Measurements from ENCODE around the gene SGCD. TPM values are rescaled to one million over a fixed set of nuclear protein-coding genes. Genes with fewer than 3 reads are reported as not detected.

Gene SGCD
- total RNA-seq, 4 donors from 2014 or later = 12.4 to 17.8 (median 13.4) TPM

DNA sequence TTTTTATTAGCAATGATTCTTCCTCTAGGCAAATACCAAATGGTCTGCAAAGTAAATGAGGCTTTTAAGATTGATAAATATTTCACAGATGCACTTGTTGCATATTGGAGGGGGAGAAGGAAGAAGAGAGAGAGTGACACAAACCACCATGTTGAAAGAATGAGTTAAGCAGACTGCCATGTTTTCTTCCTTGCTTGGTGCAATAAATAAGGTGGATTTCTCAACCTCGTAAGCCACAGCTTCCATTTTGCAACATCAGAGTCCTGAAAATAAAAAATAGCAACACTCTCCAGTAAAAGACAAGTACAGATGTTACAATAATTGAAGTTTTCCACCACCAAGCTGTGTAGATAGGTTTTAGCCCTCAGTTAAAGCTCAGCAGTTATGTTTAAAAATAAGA is 202.9 kb downstream of the SGCD start:
- no peak for DNase-seq (ENCODE audit: low spot score in 2 of 2)
- no peak overlapping the region for H3K27ac ChIP-seq
- TF ChIP-seq POLR2A (IDR thresholded peaks at IDR 0.05) (no peak), EP300 (IDR thresholded peaks at IDR 0.05) (no peak)
- TF ChIP-seq, protein P1, sequence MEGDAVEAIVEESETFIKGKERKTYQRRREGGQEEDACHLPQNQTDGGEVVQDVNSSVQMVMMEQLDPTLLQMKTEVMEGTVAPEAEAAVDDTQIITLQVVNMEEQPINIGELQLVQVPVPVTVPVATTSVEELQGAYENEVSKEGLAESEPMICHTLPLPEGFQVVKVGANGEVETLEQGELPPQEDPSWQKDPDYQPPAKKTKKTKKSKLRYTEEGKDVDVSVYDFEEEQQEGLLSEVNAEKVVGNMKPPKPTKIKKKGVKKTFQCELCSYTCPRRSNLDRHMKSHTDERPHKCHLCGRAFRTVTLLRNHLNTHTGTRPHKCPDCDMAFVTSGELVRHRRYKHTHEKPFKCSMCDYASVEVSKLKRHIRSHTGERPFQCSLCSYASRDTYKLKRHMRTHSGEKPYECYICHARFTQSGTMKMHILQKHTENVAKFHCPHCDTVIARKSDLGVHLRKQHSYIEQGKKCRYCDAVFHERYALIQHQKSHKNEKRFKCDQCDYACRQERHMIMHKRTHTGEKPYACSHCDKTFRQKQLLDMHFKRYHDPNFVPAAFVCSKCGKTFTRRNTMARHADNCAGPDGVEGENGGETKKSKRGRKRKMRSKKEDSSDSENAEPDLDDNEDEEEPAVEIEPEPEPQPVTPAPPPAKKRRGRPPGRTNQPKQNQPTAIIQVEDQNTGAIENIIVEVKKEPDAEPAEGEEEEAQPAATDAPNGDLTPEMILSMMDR (IDR thresholded peaks at IDR 0.05) = no peak
- no peak overlapping the region for H3K4me3 ChIP-seq
- 81 to 91% methylated on average over 1 of the region's 1 CpG for WGBS, 2 donors
- H3K4me1 ChIP-seq = no peaks in the 10 kb centered on the region
- H3K36me3 ChIP-seq = no peaks in the 10 kb centered on the region
- no peaks in the 10 kb centered on the region for H3K9me3 ChIP-seq
- no peaks in the 10 kb centered on the region for H3K27me3 ChIP-seq

DNA sequence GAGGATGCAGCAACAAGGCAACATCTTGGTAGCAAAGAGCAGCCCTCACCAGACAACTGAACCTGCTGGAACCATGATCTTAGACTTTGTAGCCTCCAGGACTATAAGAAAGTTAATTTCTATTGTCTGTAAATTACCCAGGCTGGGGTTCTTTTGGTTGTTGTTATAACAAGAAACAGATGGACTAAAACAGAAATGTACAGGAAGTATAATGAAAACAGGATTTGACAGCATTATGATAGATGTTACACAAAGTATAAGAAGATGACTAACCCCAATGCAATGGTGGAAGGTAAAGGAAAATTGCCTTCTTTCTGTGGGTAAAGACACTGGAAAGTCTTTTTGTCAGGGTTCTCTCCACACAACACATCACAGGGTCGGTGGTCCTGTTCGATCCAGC is 204.2 kb downstream of the SGCD start:
- TF ChIP-seq POLR2A (IDR thresholded peaks at IDR 0.05) (no peak), EP300 (IDR thresholded peaks at IDR 0.05) (no peak)
- TF ChIP-seq, protein P1 (IDR thresholded peaks at IDR 0.05) = no peak
- Histone ChIP-seq H3K4me1 (no peaks in the 10 kb centered on the region), H3K4me3 (no peak overlapping the region), H3K27me3 (no peaks in the 10 kb centered on the region), H3K9me3 (no peaks in the 10 kb centered on the region), H3K27ac (no peak overlapping the region), H3K36me3 (no peaks in the 10 kb centered on the region)
- DNase-seq (ENCODE audit: low spot score in 2 of 2) = no peak
- 98% methylated on average over 2 of the region's 2 CpGs for WGBS, 2 donors

DNA sequence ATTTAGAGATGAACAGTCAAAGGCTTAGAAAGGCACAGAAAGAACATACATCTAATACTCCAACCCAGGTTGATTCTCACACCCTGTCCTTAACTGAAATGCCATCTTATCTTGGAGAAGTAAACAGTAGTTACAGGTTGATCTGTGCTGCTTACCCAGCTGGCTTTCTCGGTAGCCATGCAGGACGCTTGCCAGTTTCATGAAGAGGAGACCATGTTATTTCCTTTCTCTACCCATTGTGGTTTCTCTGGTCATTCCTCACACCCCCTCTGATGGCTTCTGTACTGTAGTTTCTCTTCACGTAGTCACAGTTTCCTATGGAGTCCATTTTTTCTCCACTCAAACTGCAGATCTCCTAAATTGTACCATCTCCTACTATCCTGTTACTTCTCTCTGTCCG is 206.0 kb downstream of the SGCD start:
- H3K9me3 ChIP-seq = no peaks in the 10 kb centered on the region
- no peak for DNase-seq (ENCODE audit: low spot score in 2 of 2)
- H3K36me3 ChIP-seq = no peaks in the 10 kb centered on the region
- H3K4me1 ChIP-seq = no peaks in the 10 kb centered on the region
- no peak overlapping the region for H3K27ac ChIP-seq
- TF ChIP-seq, protein P1 (IDR thresholded peaks at IDR 0.05) = no peak
- no peak for TF ChIP-seq POLR2A (IDR thresholded peaks at IDR 0.05)
- H3K4me3 ChIP-seq = no peak overlapping the region
- H3K27me3 ChIP-seq = no peaks in the 10 kb centered on the region
- 91 to 92% methylated on average over 4 of the region's 4 CpGs for WGBS, 2 donors

DNA sequence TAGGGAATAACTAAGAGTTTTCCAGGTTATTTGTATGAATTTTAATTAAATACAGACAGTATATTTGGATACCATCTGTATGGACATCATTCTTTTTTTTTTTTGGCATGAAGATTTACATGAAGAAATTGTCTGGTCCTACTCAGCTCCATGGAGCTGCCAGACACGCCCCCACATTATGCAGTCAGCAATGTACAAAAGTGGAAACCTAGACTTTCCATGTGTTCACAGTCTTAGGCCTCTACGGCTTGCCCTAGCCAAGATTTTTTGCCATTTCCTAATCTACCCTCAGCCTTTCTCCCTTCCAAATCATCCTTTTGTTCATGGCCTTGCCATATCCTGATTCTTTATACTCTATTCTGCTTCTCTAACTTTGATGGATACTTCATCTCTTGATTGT is 207.1 kb downstream of the SGCD start:
- 73 to 80% methylated on average over 2 of the region's 2 CpGs for WGBS, 2 donors
- no peak for TF ChIP-seq EP300 (IDR thresholded peaks at IDR 0.05)
- Histone ChIP-seq H3K36me3 (no peaks in the 10 kb centered on the region), H3K4me3 (no peak overlapping the region), H3K27me3 (no peaks in the 10 kb centered on the region), H3K4me1 (no peaks in the 10 kb centered on the region), H3K9me3 (no peaks in the 10 kb centered on the region), H3K27ac (no peak overlapping the region)
- DNase-seq (ENCODE audit: low spot score in 2 of 2) = no peak

DNA sequence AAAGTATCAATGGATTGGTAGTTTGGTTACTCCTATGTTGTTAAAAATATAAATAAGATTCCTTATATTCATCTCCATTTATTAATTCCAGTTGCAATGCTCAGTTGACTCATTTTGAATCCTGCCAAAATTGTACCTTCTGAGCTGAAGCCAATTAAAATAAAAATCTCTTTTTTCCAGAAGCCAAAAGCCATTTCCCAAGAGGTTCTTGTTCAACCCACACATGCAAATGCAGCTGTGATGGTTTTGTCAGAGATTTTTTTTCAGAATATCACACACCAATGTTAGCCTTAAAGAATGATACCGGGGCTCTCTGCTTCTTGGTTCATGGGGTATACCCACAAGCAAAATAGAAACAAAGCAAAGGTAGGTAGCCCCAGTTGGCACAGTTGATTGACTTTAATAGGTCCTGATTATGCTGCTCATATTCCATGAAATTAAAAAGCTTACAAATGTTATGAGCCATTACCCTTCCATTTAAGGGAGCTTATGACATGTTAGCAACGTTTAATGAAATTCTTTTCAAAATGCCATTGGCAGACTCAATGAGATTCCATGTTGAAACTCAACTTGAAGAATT is 208.0 kb downstream of the SGCD start:
- TF ChIP-seq EP300 (IDR thresholded peaks at IDR 0.05) (no peak), POLR2A (IDR thresholded peaks at IDR 0.05) (no peak)
- TF ChIP-seq, protein P1 (IDR thresholded peaks at IDR 0.05) = no peak
- H3K4me1 ChIP-seq = no peaks in the 10 kb centered on the region
- H3K27ac ChIP-seq = no peak overlapping the region
- no peak for DNase-seq (ENCODE audit: low spot score in 2 of 2)
- no peaks in the 10 kb centered on the region for H3K9me3 ChIP-seq
- no peaks in the 10 kb centered on the region for H3K36me3 ChIP-seq
- no peaks in the 10 kb centered on the region for H3K27me3 ChIP-seq
- no peak overlapping the region for H3K4me3 ChIP-seq
- WGBS, 2 donors = 53 to 58% methylated on average over 2 of the region's 2 CpGs

DNA sequence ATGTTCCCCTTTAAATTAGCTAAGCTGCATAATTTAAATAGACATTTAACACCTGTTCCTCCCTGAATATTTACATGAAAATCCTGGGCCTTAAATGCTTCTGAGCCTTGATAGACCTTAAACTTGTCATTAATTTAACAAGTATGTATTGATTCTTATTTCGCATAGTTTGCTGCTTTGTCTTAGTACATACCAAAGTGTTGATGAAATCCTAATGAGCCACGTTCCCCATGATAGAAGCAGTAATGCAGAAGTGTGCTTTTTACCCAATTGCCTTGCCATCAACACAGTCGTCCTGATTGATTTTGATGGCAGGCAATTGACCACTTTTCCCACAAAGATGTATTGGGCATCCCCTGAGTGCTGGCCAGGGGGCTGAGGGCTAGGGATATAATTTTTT is 213.5 kb downstream of the SGCD start:
- Histone ChIP-seq H3K9me3 (no peaks in the 10 kb centered on the region), H3K4me1 (no peaks in the 10 kb centered on the region), H3K36me3 (no peaks in the 10 kb centered on the region), H3K4me3 (no peak overlapping the region), H3K27ac (no peak overlapping the region), H3K27me3 (no peaks in the 10 kb centered on the region)
- TF ChIP-seq POLR2A (IDR thresholded peaks at IDR 0.05) (no peak), EP300 (IDR thresholded peaks at IDR 0.05) (no peak)
- TF ChIP-seq, protein P1 (IDR thresholded peaks at IDR 0.05) = no peak
- no peak for DNase-seq (ENCODE audit: low spot score in 2 of 2)
- 68 to 75% methylated on average over 3 of the region's 3 CpGs for WGBS, 2 donors
